ENCODE data around the gene APRT.

APRT gene

DNA sequence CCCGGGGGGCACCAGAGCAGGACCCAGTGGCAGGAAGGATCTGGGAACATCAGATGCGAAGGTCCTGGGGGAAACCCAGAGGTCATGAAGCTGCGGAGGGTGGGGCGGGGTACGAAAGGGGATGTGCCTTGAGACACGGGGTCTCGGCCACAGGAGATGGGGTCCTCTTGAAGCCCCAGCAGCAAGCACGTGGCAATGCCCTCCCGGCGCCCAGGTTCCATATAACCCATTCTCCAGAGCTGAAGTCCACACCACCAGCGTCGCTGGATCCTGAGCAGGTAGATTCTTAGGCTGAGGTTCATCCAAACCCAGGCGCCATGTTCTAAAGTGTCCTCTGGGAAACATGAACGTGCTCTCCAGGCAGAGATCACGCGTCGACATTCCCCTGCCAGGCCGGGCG is 47.6 kb downstream of the APRT start:
- Histone ChIP-seq H3K4me1 (ENCODE audit: control insufficient read depth, insufficient read depth, low read length) (peaks cover 32% of the 10 kb centered on the region), H3K36me3 (ENCODE audit: control insufficient read depth, insufficient read depth, low read length, severe bottlenecking) (peaks cover 27% of the 10 kb centered on the region), H3K9ac (ENCODE audit: low read length) (no peak overlapping the region), H3K4me3 (ENCODE audit: low read length) (no peak overlapping the region), H3K9me3 (ENCODE audit: control insufficient read depth, low read length) (no peaks in the 10 kb centered on the region), H3K27me3 (replicated peaks; ENCODE audit: control insufficient read depth, insufficient read depth, low read length) (no peaks in the 10 kb centered on the region)
- DNase-seq (ENCODE audit: low read depth): no peak

DNA sequence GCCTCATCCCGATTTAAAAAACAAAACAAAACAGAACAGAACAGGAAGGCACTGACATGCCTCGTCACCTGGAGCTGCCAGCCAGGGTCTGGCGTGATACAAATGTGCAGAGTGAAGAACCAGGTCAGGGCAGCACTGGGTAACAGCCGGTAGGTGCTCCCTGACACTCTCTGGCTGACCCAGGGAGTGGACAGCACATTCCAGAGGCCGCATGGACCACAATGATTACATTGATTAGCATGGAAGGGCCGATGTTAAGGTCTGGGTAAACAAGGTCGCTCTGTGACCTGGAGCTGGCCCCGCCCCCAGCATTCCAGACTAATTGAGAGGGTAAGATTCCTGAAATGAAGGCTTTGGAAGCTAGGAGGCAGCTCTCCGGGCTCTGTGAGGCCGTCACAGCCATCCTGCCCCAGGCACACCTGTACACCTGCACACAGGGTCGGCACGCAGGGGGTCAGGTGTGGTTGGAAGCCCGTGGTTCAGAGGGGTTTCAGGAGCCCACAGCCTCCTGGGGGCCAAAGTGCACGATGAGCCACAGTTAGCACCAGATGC is 48.1 kb downstream of the APRT start:
- no peak for DNase-seq (ENCODE audit: low read depth)
- peaks cover 29% of the 10 kb centered on the region for H3K36me3 ChIP-seq (ENCODE audit: control insufficient read depth, insufficient read depth, low read length, severe bottlenecking)
- H3K9ac ChIP-seq (ENCODE audit: low read length): no peak overlapping the region
- H3K4me3 ChIP-seq (ENCODE audit: low read length): no peak overlapping the region
- H3K4me1 ChIP-seq (ENCODE audit: control insufficient read depth, insufficient read depth, low read length): peaks cover 27% of the 10 kb centered on the region
- no peaks in the 10 kb centered on the region for H3K27me3 ChIP-seq (replicated peaks; ENCODE audit: control insufficient read depth, insufficient read depth, low read length)
- H3K9me3 ChIP-seq (ENCODE audit: control insufficient read depth, low read length): no peaks in the 10 kb centered on the region

DNA sequence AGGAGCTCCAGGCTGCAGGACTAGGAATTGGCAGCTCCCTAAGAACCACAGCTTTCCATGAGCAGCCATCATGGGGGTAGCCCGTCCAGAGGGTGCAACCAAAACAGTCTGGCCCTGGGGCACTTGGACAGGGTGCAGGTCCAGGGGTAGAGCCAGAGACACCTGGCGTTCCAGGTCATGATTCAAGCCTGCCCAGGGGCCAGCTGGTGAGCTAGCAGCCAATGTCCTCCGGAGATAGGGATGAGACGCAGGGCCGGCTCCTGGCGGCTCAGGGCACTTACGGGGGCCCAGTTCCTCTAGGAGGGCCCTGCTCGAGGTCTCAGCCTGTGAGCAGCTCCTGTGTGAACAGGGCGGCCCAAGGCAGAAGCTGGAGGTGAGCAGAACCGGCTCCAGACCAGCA is 48.8 kb downstream of the APRT start:
- Histone ChIP-seq H3K36me3 (ENCODE audit: control insufficient read depth, insufficient read depth, low read length, severe bottlenecking) (peaks cover 33% of the 10 kb centered on the region), H3K27me3 (replicated peaks; ENCODE audit: control insufficient read depth, insufficient read depth, low read length) (no peaks in the 10 kb centered on the region), H3K4me1 (ENCODE audit: control insufficient read depth, insufficient read depth, low read length) (peaks cover 20% of the 10 kb centered on the region), H3K9ac (ENCODE audit: low read length) (no peak overlapping the region), H3K9me3 (ENCODE audit: control insufficient read depth, low read length) (no peaks in the 10 kb centered on the region), H3K4me3 (ENCODE audit: low read length) (no peak overlapping the region)
- no peak for DNase-seq (ENCODE audit: low read depth)

GRCh38 chr16:88762258-88762870 is 49.4 kb downstream of the APRT start:
- Histone ChIP-seq H3K9me3 (ENCODE audit: control insufficient read depth, low read length) (no peaks in the 10 kb centered on the region), H3K27me3 (replicated peaks; ENCODE audit: control insufficient read depth, insufficient read depth, low read length) (no peaks in the 10 kb centered on the region), H3K9ac (ENCODE audit: low read length) (no peak overlapping the region), H3K4me1 (ENCODE audit: control insufficient read depth, insufficient read depth, low read length) (peaks cover 14% of the 10 kb centered on the region), H3K36me3 (ENCODE audit: control insufficient read depth, insufficient read depth, low read length, severe bottlenecking) (peaks cover 33% of the 10 kb centered on the region), H3K4me3 (ENCODE audit: low read length) (no peak overlapping the region)
- no peak for DNase-seq (ENCODE audit: low read depth)

- Histone ChIP-seq H3K9ac (ENCODE audit: low read length) (no peak overlapping the region), H3K4me1 (ENCODE audit: control insufficient read depth, insufficient read depth, low read length) (peaks cover 12% of the 10 kb centered on the region), H3K9me3 (ENCODE audit: control insufficient read depth, low read length) (no peaks in the 10 kb centered on the region), H3K36me3 (ENCODE audit: control insufficient read depth, insufficient read depth, low read length, severe bottlenecking) (peaks cover 33% of the 10 kb centered on the region), H3K27me3 (replicated peaks; ENCODE audit: control insufficient read depth, insufficient read depth, low read length) (no peaks in the 10 kb centered on the region), H3K4me3 (ENCODE audit: low read length) (no peak overlapping the region)
- no peak for DNase-seq (ENCODE audit: low read depth)
Observed at GRCh38 chr16:88761830-88762229, 49.9 kb downstream of the APRT start.

GRCh38 chr16:88761143-88761534 is 50.6 kb downstream of the APRT start:
- DNase-seq (ENCODE audit: low read depth): no peak
- peaks cover 12% of the 10 kb centered on the region for H3K4me1 ChIP-seq (ENCODE audit: control insufficient read depth, insufficient read depth, low read length)
- no peak overlapping the region for H3K9ac ChIP-seq (ENCODE audit: low read length)
- H3K4me3 ChIP-seq (ENCODE audit: low read length): no peak overlapping the region
- peaks cover 32% of the 10 kb centered on the region for H3K36me3 ChIP-seq (ENCODE audit: control insufficient read depth, insufficient read depth, low read length, severe bottlenecking)
- no peaks in the 10 kb centered on the region for H3K27me3 ChIP-seq (replicated peaks; ENCODE audit: control insufficient read depth, insufficient read depth, low read length)
- no peaks in the 10 kb centered on the region for H3K9me3 ChIP-seq (ENCODE audit: control insufficient read depth, low read length)

DNA sequence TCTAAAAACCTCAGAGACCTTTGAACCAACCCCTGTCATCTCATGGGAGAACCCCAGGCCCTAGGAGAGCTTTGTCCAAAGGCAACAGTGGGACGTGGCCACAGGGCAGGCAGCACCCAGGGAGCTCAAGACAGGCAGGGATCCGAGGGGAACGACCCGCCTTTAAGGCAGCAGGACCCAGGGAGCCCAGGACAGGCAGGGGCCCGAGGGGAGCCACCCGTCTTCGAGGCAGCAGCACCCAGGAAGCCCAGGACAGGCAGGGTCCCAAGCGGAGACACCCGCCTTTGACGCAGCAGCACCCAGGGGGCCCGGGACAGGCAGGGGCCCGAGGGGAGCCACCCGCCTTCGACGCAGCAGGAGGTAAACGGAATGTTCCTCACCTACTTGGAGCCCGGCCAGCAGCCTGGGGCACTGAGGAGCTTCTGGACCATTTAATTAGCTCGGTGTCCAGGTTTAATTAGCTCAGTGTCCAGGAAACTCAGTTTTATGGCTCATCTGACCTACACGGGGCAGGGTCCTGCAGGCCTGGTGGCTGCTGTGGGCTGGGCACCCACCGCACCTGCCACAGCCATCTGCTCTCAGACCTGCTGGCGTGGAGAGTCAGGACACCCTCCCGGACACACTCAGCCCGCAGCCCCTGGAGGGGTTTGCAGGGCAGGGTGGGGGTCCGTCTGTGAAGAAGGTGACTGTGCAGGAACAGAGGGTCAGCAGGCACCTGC is 51.1 kb downstream of the APRT start:
- no peak for DNase-seq (ENCODE audit: low read depth)

DNA sequence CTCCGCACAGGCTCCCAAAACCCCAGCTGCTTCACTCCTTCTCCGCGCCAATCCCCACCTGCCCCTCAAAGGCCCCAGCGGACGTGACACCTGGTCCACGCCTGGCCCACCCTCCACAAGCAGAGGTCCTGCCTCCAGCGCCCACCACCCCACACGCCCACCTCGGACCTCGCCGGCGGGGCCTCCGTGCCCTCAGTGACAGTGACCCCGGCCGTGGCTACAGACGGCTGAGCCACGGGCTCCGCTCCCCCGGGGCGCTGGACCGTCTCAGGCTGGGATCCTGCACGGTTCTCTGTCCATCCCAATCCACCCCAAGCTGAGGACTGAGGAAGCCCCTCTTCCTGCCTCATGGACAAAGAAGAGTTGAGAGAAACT is 51.8 kb downstream of the APRT start:
- H3K27me3 ChIP-seq (replicated peaks; ENCODE audit: control insufficient read depth, insufficient read depth, low read length): no peaks in the 10 kb centered on the region
- no peak overlapping the region for H3K4me3 ChIP-seq (ENCODE audit: low read length)
- H3K9me3 ChIP-seq (ENCODE audit: control insufficient read depth, low read length): no peaks in the 10 kb centered on the region
- no peak for DNase-seq (ENCODE audit: low read depth)
- H3K9ac ChIP-seq (ENCODE audit: low read length): no peak overlapping the region
- peaks cover 12% of the 10 kb centered on the region for H3K4me1 ChIP-seq (ENCODE audit: control insufficient read depth, insufficient read depth, low read length)
- H3K36me3 ChIP-seq (ENCODE audit: control insufficient read depth, insufficient read depth, low read length, severe bottlenecking): peaks cover 28% of the 10 kb centered on the region

More for the DNA sequence above, 51.1 kb downstream of the APRT start:
- peaks cover 28% of the 10 kb centered on the region for H3K36me3 ChIP-seq (ENCODE audit: control insufficient read depth, insufficient read depth, low read length, severe bottlenecking)
- peaks cover 12% of the 10 kb centered on the region for H3K4me1 ChIP-seq (ENCODE audit: control insufficient read depth, insufficient read depth, low read length)
- H3K9ac ChIP-seq (ENCODE audit: low read length): no peak overlapping the region
- no peaks in the 10 kb centered on the region for H3K9me3 ChIP-seq (ENCODE audit: control insufficient read depth, low read length)
- H3K4me3 ChIP-seq (ENCODE audit: low read length): no peak overlapping the region
- H3K27me3 ChIP-seq (replicated peaks; ENCODE audit: control insufficient read depth, insufficient read depth, low read length): no peaks in the 10 kb centered on the region

Measured in adipocyte (in vitro differentiated cells).